GM18858 (cell line): Measurements from ENCODE around the gene NPC1.

ENCODE experiments used
- ATAC-seq: cut with Tn5 transposase; IDR thresholded peaks from one replicate; pipeline ENCODE4 v1.9.1; 2021; ENCODE audit not compliant: unreplicated experiment

Gene NPC1

DNA sequence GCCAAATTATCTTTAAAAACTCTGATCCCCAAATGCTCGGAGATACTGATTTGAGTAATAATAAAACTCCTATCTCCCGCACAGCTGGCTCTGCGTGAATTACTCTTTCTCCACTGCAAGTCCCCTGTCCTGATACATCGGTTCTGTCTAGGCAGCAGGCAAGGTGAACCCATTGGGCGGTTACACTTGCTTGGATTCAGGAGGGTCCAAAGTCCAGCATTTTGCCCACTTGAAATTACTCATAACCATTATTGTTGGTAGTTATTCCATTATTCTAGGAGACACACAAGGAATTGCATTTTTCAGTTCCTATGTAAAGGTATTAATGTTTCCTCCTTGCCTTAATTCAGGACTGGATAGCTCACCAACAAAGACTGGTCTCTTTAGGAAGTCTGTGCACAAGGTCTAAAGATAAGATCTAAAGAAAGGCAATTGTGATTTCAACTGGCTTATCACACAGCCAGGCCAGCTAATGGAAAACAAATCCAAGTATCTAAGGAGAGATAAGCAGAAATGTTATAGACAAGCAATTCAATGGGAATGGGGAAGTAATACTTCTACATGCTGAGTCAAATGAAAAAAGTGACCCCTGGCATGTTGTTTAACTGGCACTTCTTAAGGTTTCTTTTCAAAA, 23.2 kb upstream of the NPC1 start:
- no peak for ATAC-seq

DNA sequence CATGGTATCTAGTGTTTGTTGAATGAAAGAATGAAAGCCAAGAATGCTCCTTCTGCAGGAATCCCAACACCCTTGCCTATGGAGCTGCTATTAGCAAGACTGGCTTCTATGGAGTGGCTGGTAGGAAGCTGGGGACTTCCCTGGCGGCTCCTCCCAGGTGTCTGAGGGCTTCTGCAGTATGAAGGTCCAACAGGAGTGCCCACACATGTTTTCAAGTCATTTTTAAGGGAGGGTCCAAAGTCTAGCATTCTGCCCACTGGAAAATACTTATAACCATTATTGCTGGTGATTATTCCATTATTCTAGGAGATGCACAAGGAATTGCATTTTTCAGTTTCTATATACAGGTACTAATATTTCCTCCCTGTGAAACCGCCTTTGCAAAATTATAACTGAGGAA, 21.9 kb upstream of the NPC1 start:
- no peak for ATAC-seq

DNA sequence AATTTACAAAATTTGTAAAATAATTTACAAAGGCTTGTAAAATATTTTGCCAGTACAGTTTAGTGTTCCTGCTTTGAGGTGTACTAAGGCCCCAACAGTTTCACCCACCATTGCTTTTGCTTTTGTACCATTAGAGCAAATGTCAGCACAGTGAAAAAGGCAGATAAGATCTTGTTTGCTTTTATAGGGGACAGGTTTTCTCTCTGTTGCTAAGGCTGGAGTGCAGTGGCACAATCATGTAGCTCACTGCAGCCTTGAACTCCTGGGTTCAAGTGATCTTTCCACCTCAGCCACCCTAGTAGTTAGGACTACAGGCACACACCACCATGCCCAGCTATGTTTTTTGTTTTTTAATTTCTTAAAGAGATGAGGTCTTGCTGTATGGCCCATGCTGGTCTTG, 19.6 kb upstream of the NPC1 start:
- ATAC-seq = no peak

DNA sequence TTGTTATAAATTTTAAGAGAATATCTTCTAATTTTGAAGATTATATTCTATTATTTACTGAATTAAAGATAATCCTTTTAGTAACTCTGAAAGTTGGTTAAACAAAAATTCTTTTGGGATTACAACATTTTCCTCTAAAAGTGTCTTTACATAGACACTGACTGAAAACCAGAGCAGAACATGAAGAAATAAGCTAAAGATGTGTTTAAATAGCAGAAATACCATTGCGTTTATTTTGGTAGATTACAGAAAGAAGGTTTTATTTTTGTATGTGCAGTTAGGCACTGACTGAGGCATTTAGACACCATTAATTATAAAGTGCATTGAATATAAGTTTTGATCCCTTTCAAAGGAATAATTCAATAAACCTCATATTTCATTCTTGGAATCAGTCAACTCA, 13.5 kb upstream of the NPC1 start:
- ATAC-seq = no peak

DNA sequence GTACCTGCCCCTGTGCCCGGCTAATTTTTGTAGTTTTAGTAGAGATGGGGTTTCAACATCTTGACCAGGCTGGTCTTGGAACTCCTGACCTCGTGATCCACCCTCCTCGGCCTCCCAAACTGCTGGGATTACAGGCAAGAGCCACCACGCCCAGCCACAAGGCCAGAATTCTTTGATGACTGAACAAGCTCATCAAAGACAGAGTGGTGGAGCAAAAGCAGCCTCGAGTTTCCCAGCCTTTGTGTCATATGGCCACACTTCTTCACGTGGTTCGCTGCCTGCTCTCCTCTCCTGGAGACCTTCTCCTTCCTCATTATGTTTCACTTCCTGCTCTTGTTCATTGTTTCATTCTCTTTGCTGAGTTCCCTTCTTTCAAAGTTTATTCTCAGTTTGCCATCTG, 9.9 kb upstream of the NPC1 start:
- ATAC-seq = no peak

DNA sequence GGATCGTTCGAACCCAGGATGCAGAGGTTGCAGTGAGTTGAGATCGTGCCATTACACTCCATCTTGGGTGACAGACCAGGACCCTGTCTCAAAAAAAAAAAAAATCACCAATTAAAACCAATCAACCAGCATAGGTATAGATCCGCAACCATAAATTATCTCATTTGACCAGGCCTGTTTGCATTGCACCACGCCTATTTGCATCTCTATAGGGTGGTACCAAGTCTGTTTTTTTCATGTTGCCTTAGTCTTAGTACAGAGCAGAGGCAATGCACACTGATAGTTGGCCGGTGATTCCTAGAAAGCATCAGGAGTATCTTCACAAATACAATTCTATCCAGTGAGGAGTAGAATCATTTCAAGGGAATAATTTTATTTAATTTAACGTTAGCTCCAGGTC, 9.3 kb upstream of the NPC1 start:
- no peak for ATAC-seq

DNA sequence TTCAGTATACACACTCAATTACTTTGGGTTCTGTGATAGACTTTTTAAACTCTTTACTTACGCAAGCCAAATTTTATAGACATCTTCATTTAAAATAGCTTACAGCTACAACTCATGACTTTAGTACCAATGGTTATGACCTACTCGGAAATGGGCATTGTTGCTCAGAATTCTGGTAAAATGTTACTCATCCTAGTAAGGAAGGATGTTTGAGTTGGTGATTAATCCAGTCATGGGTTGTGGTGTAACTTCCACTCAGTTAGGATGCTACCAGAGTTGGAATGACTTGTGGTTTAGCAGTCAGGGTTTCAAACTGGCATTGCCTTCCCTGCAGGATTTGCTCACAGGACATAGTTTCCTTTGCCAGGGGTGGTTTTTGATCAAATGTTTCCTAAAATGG, 7.4 kb upstream of the NPC1 start:
- no peak for ATAC-seq

DNA sequence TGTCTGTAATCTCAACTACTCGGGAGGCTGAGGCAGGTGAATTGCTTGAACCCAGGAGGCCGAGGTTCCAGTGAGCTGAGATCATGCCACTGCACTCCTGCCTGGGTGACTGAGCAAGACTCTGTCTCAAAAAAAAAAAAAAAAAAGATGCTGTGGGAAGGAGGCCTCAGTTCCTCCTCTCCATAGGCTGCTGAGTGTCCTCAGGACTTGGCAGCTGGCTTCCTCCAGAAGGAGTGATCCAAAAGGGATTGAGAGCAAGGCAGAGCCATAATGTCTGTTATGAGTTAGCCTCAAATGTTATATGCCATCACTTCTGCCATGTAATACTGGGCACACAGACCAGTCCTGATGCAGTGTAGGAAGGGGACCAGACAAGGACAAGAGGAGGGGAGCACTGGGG, 6.6 kb upstream of the NPC1 start:
- no peak for ATAC-seq

DNA sequence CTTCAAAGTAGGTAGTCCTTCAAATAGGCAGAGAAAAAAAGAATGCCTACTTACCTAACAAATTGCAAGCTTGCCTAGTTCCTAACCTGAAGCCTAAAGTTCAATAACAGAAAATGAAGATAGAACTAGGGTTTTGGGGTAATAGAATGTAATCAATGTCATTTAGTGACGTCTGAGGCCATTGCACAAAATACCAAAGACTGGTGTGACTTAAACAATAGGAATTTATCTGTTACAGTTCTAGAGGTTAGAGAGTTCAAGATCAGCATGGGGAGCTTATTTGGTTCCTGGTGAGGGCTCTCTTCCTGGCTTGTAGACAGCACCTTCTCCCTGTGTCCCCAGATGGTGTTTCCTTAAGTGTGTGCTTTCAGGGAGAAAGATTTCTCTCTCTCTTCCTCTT, 4.7 kb upstream of the NPC1 start:
- no peak for ATAC-seq

DNA sequence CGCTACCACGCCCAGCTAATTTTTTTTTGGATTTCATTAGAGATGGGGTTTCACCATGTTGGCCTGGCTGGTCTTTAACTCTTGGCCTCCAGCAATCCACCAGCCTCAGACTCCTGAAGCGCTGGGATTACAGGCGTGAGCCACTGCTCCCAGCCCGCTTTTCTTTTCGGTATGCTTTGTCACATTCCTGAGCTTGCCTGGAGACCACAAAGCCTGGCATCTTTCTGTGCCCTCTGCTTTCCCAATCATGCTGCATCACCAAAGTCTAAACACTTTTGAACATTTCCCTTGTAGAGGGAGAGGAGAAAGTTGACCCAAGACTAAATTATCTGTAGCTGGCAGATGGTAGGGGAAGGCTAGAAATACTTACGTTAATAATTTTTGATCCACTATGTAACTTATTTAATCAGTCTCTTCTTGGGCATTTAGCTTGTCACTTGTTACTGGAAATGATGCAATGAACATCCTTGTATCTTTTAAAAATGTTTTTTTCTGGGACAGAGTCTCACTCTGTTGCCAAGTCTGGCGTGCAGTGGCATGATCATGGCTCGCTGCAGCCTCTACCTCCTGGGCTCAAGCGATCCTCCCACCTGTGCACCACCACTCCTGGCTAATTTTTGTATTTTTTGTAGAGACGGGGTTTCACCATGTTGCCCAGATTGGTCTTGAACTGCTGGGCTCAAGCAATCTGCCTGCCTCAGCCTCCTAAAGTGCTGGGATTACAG, 2.7 kb upstream of the NPC1 start:
- no peak for ATAC-seq

DNA sequence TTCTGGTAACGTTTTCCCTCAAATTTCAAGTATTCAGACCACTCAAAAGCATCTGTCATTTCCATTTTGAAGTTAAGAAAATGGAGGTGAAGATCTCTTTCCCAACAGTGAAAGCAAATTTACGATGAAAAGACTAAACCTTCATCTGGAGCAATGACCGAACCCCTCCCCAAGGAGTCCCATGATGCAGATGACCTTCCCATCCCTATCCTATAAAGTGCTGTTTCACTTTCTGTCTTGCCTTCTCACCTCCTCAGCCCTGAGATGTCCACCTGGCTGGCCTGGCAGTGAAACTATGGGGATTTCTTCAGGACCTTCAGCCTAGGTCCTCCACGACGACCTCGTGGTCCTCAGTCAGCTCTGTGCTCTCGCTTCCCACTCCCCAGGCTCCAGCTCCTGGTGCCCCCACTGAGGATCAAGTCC, 925 bp upstream of the NPC1 start:
- ATAC-seq = no peak

DNA sequence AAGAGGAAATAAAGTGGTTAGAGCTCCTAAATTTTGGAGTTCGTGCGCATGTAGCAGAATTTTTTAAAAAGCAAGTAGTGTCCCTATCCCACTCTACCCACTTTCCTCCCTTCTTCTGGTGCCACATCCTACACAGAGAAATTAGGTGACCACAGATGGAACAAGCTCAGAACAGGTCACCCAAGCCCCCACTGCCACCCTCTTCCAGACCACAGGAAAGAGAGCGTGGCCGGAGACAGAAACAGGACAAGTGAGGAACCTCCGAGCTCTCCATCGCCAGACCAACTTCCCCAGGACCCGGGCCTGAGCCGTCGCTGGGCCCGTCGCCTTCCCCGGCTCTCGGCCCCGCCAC, 433 bp downstream of the NPC1 start:
- ATAC-seq = no peak

DNA sequence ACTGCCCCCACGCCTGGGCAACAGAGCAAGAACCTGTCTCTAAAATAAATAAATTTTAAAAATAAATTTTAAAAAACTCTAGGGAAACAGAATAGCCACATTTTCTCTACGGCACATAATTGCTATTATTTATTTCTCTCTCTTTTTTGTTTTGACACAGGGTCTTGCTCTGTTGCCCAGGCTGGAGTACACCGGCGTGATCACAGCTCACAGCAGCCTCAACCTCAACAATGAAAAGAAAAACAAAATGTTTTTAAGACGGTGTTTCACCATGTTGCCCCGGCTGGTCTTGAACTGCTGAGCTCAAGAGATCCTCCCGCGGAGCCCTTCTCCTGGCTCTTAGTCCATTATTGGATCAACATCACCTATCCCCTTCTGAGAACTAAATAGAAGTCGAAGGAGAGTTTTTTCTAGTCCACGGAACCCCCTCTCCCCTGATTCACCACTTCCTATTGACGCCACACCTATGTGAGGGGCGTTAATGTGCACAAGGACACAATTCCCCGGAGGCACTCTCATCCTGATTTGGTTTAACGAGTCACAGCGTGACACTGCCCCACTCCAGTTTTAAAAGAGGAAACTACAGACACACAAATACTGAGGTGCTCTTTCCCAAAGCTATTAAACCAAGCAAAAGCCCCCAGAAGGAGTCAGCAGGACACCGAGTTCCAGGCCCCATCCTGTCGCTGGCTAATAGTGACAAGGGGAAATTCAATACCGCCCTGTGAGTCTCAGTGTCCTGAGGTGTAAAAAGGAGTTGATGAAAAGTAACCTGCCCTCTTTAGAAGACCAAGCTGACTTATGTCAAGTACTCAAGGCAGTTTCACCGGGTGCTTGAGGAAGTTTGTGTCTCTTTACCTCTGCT, 1.1 kb downstream of the NPC1 start:
- ATAC-seq = no peak

DNA sequence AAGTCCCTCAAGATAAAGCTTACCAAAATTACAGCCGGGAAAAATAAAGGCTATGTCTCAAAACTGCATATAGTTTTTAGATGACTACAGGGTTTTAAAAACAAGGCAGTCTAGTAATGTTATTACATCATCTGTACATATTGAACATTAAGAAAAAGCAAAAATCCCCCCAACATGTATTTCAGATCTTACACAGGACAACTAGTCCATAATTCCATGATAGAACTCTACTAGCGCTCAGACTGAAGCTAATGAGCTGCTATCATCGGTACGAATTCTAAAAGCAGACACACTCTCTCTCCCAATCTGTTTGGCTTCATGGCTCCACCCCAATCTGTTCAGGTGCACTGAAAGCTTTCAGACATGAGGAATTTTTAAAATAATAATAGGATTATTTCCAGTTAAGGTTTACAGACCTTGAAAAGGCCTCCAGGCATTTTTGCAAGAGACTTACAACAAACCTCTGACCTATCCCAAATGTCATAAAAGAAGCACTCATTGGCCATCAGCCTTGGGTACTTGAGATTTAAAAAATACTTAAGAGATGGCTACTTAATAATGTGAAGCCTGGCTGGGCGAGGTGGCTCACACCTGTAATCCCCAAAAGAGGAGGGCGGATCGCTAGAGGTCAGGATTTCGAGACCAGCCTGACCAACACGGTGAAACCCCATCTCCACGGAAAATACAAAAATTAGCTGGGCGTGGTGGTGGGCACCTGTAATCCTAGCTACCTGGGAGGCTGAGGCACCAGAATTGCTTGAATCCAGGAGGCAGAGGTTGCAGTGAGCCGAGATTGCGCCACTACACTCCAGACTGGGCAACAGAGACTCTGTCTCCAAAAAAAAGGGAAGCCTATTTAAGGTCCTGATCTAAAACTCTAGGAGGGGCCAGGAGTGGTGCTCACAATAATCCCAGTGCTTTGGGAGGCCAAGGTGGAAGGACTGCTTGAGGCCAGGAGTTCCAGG, 2.0 kb downstream of the NPC1 start:
- ATAC-seq = no peak

DNA sequence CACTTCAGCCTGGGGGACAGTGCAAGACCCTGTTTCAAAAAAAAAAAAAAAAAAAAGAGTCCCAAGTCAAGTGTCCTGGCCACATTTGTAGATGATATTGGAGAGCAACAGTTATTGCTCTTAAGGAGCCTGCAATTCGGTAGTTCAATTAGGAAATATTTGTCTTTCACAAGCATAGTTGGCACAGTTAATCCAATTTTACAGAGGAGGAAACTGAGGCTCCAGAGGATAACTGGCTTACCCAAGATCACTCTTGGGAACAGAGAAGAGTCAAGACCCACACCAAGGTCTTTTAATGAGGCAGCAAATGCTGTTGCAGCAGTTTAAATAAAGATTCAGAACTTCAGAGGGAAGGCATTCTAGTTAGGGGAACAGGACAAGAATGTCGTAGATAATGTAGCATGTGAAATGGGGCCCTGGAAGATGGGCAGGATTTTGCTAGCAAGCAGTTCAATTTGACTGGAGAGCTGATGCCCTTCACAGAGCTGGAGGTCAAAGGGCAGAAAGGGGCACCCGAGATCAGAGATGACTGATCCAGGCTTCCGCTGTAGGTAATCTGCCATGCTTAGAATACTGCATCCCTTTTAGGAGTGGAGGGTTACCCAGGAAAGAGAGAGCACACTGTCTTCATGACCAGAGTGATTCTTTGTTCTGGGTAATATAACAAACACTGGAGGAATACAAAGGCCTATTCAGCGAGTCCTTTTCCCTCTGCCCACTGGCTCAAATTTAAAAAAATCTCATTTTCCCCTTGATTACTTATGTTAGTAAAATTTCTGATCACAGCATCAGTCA, 3.0 kb downstream of the NPC1 start:
- no peak for ATAC-seq

DNA sequence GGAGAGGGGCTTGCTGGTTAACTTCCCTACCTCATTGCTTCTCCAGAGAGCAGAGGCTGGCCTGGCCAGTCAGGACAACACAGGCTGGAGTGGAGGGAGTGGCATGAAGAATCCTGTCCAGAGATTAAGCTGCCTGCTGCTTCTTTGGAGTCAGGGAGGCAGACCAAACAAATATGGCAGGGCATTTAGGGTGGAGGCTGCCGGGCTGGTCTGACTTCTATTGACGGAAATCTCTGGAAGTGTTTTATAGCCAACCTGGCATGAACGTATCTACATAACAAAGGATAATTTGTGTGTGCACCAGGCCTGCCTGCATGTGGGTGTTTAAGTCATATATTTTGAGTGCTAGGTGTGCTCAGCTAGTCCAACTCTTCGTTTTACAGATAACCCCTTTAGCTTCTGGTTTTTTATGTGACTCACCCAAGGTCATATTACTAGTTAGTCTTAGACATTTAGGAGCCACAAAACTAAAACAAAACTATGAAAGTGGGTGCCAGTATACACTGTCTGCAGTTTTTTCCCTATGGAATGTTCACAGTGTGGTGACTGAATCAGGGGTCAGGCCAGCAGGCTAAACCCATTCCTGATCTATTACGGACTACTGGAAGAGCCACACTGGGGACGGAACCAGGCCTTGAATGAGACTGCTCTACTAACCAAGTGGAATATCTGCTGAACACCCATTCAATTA, 5.5 kb downstream of the NPC1 start:
- ATAC-seq = no peak

DNA sequence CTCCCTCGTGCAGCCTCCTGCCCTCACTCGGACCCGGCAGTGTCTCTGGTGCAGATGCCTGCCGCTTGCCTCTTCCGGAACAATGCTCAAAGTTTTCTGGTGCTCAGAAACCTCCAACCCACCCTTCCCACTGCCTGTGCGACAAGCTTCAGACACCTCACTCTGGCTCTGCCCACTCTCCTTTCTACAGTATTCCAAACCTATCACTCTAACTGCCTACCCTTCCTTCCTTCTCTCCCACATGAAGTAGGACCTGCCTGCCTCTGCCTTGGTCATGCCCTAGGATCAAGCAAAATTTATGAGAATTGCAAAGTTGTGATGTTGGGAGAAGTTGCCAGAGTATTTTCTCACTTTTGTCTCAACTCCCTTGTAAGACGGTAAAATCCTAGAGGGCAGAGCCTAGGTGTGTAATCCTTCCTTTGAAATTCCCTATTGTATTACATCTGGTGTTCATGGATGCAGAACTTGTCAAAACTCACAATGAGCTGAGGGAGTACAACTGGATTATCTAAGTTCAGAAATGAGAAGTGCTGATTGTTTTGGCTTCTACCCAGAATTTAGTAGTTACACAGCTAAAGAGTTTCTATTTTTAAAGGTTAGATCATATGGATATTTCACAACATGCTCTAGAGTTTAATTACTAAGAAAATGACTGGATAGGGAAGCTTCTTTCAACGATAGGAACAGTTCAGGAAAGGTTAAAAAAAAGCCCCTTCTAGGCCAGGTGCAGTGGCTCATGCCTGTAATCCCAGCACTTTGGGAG, 7.2 kb downstream of the NPC1 start:
- no peak for ATAC-seq

DNA sequence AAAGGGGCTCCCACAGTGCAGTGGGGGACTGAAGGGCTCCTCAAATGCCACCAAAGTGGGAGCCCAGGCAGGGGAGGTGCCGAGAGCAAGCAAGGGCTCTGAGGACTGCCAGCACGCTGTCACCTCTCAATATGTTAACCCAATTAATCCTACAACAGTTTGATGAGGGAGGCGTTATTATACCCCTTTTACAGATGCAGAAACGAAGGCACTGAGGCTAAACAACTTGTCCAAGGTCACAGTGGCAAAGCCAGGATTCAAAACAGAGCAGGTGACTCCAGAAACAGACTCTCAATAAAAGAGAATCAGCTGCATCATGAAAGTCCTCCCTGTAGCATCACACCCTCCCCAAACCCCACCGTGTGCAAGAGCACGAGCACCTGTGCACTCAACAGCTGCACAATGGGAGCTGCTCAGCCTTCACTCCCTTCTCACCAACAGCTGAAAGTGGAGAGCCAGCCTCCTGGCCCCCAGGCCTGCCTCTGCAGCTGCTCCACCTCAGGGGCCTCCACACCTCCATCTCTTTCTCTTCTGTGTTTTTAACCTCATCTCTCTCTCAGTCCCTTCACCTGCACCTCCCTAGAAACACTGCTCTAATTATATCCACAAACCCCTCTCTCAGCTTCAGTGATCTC, 8.1 kb downstream of the NPC1 start:
- ATAC-seq = no peak
